HL-60/S4 treated with retinoic acid at 250 ng/mL for 4 days and 3 days (cell line): ENCODE measurements around the gene KCNQ1.

Source experiments
- in situ Hi-C: fragments of 300-500 bp; cut with MboI; formaldehyde crosslinking; loops from 2 replicates; pipeline ENCODE4 v1.7.0; 2022; ENCODE audit warnings: low sequenced_read_pairs

The KCNQ1 gene

DNA sequence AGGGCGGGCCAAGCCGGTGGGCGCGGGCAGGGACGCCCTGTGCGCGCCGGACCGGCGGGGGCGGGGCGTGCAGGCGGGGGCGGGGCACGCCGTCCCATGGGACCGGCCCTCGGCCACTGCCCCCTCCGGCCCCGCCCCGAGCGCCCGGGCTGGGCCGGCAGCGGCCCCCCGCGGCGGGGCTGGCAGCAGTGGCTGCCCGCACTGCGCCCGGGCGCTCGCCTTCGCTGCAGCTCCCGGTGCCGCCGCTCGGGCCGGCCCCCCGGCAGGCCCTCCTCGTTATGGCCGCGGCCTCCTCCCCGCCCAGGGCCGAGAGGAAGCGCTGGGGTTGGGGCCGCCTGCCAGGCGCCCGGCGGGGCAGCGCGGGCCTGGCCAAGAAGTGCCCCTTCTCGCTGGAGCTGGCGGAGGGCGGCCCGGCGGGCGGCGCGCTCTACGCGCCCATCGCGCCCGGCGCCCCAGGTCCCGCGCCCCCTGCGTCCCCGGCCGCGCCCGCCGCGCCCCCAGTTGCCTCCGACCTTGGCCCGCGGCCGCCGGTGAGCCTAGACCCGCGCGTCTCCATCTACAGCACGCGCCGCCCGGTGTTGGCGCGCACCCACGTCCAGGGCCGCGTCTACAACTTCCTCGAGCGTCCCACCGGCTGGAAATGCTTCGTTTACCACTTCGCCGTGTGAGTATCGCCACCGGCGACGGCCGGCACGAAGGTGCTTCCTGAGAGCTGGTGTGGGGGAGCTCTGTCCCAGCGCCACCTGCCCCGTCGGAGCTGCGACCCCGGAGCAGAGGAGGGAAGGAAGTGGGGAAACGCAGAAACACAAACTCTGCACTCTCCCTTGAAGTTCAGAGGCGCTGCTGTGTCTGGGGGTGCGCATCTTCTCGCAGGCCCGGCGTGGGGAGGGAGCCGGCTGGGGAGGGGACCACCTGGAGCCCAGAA lies at the start of gene KCNQ1:
Gene KCNQ1, plus strand, starts transcription at position 188 of the 925 bp plus-strand sequence. Its CDS starts 91 bp downstream, at position 279.
- in situ Hi-C loops = no loop called here

DNA sequence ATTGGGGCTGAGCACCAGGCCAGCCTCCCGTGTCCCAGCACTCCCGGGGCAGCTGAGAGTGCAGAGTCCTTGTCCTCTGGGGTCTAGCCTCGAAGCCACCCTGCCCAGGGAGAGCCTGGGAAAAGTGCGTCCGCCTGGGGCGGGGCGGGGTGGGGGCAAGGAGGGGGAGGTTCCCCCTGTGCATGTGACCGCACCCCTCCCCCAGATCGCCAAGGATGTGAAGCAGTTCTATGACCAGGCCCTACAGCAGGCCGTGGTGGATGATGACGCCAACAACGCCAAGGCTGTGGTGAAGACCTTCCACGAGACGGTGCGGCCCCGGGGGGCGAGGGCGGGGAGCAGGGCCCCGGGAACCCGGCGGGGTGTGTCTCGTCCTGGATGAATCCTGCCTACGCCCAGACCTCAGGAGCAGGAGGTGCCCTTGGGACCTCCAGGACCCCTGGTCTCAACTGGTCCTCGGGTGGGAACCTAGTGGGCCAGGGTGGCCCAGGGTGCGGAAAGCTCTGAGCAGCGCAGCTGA lies 49.5 kb upstream of the KCNQ1 start:
- in situ Hi-C loops = no loop called here

DNA sequence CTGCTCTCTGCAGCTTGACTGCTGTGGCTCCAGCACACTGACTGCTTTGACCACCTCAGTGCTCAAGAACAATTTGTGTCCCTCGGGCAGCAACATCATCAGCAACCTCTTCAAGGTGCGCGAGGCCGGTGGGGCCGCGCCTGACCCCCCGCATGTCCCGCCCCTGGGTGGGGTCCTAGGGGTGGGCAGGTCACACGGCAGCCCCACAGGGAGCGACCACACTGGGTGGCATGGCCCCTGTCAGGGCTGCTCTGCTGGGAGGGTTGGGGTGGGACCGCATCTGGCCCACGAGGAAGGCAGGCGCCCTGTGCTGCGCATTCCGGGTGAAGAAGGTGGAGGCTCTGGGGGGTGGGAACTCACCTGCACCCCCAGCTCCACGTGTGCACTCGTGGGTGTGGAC lies 49.0 kb upstream of the KCNQ1 start:
- in situ Hi-C loops = no loop called here

DNA sequence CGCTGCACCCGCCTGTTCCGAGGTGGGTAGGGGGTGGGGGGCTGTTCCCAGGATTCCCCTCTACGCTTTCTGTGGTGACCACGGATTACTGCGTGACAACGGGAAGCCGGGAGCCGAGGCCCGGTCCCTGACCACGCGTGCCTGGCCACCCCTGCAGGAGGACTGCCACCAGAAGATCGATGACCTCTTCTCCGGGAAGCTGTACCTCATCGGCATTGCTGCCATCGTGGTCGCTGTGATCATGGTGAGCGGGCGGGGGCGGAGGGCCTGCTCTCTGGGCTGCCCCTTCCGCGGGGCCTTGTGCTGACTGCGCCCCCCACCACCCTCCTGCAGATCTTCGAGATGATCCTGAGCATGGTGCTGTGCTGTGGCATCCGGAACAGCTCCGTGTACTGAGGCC lies 48.3 kb upstream of the KCNQ1 start:
- in situ Hi-C loops = no loop called here

GRCh38 chr11:2397005-2397404 lies 47.8 kb upstream of the KCNQ1 start:
- in situ Hi-C loops = no loop called here

- in situ Hi-C loops = no loop called here
These were observed 46.0 kb upstream of the KCNQ1 start for GRCh38 chr11:2398664-2399355.

GRCh38 chr11:2399488-2400068 lies 45.2 kb upstream of the KCNQ1 start:
- in situ Hi-C loops = loop anchor here (25.0 kb wide), 1 partner anchor 187 kb away; no protein-coding TSS in a partner anchor

- in situ Hi-C loops = loop anchor here (25.0 kb wide), 1 partner anchor 188 kb away; no protein-coding TSS in a partner anchor
These were observed 44.6 kb upstream of the KCNQ1 start, which contains the start of gene TSSC4 for GRCh38 chr11:2400069-2400761. Gene TSSC4, plus strand, starts transcription at chr11:2400750. Its CDS starts 1,884 bp downstream, at chr11:2402634.

GRCh38 chr11:2400762-2401435 lies 43.9 kb upstream of the KCNQ1 start:
- in situ Hi-C loops = loop anchor here (25.0 kb wide), 1 partner anchor 189 kb away; no protein-coding TSS in a partner anchor

GRCh38 chr11:2401436-2401984 lies 43.3 kb upstream of the KCNQ1 start:
- in situ Hi-C loops = loop anchor here (25.0 kb wide), 1 partner anchor 189 kb away; no protein-coding TSS in a partner anchor

DNA sequence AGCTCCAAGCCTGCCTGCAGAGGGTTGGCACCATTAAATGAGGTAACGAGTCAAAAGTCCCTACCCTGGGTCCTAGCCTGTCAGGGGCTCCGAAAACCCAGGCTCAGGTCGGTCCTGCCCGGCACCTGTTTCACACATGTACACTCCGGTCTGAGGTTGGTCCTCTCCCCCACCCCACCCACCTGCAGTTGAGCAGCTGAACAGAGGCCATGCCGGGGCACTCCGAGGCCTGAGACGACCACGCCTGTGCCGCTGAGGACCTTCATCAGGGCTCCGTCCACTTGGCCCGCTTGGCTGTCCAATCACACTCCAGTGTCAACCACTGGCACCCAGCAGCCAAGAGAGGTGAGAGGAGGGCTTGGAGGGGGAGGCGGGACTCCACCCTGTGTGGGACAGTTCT lies 42.7 kb upstream of the KCNQ1 start:
- in situ Hi-C loops = loop anchor here (25.0 kb wide), 1 partner anchor 190 kb away; no protein-coding TSS in a partner anchor

DNA sequence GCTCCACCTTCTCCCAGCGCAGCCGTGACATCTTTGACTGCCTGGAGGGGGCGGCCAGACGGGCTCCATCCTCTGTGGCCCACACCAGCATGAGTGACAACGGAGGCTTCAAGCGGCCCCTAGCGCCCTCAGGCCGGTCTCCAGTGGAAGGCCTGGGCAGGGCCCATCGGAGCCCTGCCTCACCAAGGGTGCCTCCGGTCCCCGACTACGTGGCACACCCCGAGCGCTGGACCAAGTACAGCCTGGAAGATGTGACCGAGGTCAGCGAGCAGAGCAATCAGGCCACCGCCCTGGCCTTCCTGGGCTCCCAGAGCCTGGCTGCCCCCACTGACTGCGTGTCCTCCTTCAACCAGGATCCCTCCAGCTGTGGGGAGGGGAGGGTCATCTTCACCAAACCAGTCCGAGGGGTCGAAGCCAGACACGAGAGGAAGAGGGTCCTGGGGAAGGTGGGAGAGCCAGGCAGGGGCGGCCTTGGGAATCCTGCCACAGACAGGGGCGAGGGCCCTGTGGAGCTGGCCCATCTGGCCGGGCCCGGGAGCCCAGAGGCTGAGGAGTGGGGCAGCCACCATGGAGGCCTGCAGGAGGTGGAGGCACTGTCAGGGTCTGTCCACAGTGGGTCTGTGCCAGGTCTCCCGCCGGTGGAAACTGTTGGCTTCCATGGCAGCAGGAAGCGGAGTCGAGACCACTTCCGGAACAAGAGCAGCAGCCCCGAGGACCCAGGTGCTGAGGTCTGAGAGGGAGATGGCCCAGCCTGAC lies 41.7 kb upstream of the KCNQ1 start:
- in situ Hi-C loops = loop anchor here (25.0 kb wide), 1 partner anchor 191 kb away; no protein-coding TSS in a partner anchor

- in situ Hi-C loops = loop anchor here (25.0 kb wide), 1 partner anchor 192 kb away; no protein-coding TSS in a partner anchor
These were observed 40.0 kb upstream of the KCNQ1 start for GRCh38 chr11:2404735-2405196.

GRCh38 chr11:2406451-2406850 lies 38.4 kb upstream of the KCNQ1 start:
- in situ Hi-C loops = loop anchor here (25.0 kb wide), 1 partner anchor 194 kb away; no protein-coding TSS in a partner anchor

DNA sequence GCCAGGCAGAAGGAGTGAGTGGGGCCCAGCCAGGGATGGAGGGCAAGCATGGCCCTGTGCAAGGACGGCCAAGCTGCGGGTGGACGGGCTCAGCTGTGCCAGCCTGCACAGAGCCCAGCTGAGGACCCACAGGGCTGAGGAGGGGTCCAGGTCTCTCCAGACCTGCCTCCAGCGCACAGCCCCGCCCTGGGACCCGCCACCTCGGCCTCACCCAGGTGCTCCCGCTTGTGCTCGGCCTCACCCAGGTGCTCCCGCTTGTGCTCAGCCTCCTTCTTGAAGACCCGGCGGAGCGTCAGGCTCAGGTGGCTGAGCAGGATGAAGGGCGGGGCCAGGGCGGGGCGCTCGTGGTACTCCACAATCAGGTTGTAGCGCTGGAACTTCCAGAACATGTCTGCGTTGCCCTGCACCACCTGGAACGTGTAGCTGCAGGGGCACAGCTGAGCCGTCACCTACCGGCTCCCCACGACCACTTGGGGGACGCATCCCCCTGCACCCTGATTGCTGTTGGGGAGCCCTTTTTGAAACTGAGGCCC lies 37.9 kb upstream of the KCNQ1 start:
- in situ Hi-C loops = loop anchor here (25.0 kb wide), 1 partner anchor 195 kb away; no protein-coding TSS in a partner anchor

GRCh38 chr11:2408671-2409070 lies 36.1 kb upstream of the KCNQ1 start:
- in situ Hi-C loops = loop anchor here (25.0 kb wide), 1 partner anchor 196 kb away; no protein-coding TSS in a partner anchor

- in situ Hi-C loops = loop anchor here (25.0 kb wide), 1 partner anchor 197 kb away; no protein-coding TSS in a partner anchor
These were observed 35.7 kb upstream of the KCNQ1 start for GRCh38 chr11:2409126-2409525.
